ENCODE data around the gene PPM1D. TPM values are rescaled to one million over a fixed set of nuclear protein-coding genes. Genes with fewer than 3 reads are reported as not detected.

The PPM1D gene
- total and polyA plus RNA-seq, 2 of the 13 experiments (the other 11 are each of a cell fraction or from before 2014, with no cell fraction given), result 8.0 to 26.2 TPM

- TF ChIP-seq CENPBD1 (CRISPR knock-in tag; IDR thresholded peaks at IDR 0.05; ENCODE audit: borderline replicate concordance, low read depth), result no peak
- no peak for TF ChIP-seq ZBTB25 (CRISPR knock-in tag; IDR thresholded peaks at IDR 0.05)
- no peak for TF ChIP-seq FOXO4 (CRISPR knock-in tag; conservative IDR thresholded peaks at IDR 0.05)
- no peak for TF ChIP-seq TP53 (CRISPR knock-in tag; conservative IDR thresholded peaks at IDR 0.05)
- TF ChIP-seq ZNF280D (CRISPR knock-in tag; IDR thresholded peaks at IDR 0.05), result no peak
Measured at GRCh38 chr17:60713608-60714007, 113.6 kb downstream of the PPM1D start (continued).

Small RNAs within 50 kb of the gene (small RNA-seq; reads per million reads assigned to genes)
- gene AC011921.2 (ENCODE audit: insufficient read depth in 2 of 3, insufficient read length in 3 of 3, low read depth in 2 of 3, low replicate concordance in 1 of 3) (0 reads per million in 3 experiments), gene RN7SL606P (ENCODE audit: insufficient read depth in 2 of 3, insufficient read length in 3 of 3, low read depth in 2 of 3, low replicate concordance in 1 of 3) (0 reads per million in 3 experiments), gene RNU6-623P (ENCODE audit: insufficient read depth in 2 of 3, insufficient read length in 3 of 3, low read depth in 2 of 3, low replicate concordance in 1 of 3) (0 reads per million in 3 experiments)

Other genes starting within 250 kb of the PPM1D start
- 39.9 and 52.9 TPM in 2 replicates for gene USP32, start 208.1 kb upstream of the PPM1D start, total RNA-seq (2016; rRNA removed; fragmentation: Illumina TruSeq; extraction: Trizol)
- gene USP32, start 208.1 kb upstream of the PPM1D start, polyA plus RNA-seq (2011; rRNA removed), result 24.9 and 25.6 TPM in 2 replicates
- gene CHCT1, start 177.7 kb upstream of the PPM1D start, total RNA-seq (2016; rRNA removed; fragmentation: Illumina TruSeq; extraction: Trizol), result not detected in 2 replicates
- gene CHCT1, start 177.7 kb upstream of the PPM1D start, polyA plus RNA-seq (2011; rRNA removed), result not detected in 2 replicates
- 45.8 and 68.8 TPM in 2 replicates for gene APPBP2, start 74.0 kb upstream of the PPM1D start, total RNA-seq (2016; rRNA removed; fragmentation: Illumina TruSeq; extraction: Trizol)
- 15.9 and 17.5 TPM in 2 replicates for gene APPBP2, start 74.0 kb upstream of the PPM1D start, polyA plus RNA-seq (2011; rRNA removed)
- gene BCAS3, start 77.7 kb downstream of the PPM1D start, total RNA-seq (2016; rRNA removed; fragmentation: Illumina TruSeq; extraction: Trizol), result 10.7 and 15.8 TPM in 2 replicates
- 11.2 and 11.4 TPM in 2 replicates for gene BCAS3, start 77.7 kb downstream of the PPM1D start, polyA plus RNA-seq (2011; rRNA removed)

Measured in HepG2 (cell line).